ENCODE data around the gene MEIS1.

DNA sequence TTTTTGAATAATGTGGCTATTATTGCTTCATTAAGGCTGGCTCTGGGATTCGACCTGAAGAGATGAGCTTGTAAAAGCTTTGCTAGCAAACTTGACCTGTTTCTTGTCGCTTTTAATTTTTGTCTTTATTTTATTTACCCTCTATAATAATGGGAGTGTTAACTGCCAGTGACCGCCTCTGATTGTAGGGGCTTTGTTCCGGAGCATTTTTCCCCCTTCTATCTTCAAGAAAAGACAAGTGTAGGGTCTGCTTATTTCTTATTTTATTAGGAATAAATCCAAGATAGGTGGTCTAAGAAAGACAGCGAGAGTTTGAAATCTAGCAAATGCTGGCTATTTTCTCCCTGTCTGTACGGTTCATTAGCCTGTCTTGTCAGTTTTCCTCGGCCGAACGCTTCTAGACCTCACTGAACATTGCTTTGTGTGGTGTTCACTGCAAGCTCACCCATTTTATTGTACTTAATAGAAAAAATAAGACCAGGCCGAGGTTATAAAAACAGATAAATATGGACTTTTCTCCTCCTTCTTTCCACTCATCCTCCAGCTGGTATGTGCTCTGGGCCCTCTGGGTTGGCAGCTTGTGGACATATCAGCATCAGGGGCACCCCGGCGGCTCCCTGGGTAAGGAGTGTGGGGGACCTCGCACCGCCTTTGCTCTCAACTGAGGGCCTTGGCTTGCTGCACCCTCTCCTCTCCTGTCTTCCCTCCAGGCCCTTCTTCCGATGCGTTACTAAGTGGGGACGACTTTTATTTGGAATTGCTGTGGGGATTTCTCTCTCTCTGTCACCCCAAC is 8.5 kb downstream of the MEIS1 start:
- no peak for TF ChIP-seq EZH2 (IDR thresholded peaks at IDR 0.05; ENCODE audit: borderline replicate concordance, insufficient read depth, low read depth, low read length, poor library complexity, severe bottlenecking)
- TF ChIP-seq, protein P1, sequence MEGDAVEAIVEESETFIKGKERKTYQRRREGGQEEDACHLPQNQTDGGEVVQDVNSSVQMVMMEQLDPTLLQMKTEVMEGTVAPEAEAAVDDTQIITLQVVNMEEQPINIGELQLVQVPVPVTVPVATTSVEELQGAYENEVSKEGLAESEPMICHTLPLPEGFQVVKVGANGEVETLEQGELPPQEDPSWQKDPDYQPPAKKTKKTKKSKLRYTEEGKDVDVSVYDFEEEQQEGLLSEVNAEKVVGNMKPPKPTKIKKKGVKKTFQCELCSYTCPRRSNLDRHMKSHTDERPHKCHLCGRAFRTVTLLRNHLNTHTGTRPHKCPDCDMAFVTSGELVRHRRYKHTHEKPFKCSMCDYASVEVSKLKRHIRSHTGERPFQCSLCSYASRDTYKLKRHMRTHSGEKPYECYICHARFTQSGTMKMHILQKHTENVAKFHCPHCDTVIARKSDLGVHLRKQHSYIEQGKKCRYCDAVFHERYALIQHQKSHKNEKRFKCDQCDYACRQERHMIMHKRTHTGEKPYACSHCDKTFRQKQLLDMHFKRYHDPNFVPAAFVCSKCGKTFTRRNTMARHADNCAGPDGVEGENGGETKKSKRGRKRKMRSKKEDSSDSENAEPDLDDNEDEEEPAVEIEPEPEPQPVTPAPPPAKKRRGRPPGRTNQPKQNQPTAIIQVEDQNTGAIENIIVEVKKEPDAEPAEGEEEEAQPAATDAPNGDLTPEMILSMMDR (IDR thresholded peaks at IDR 0.05) = no peak

All from B cell (primary cell).